Measurements from ENCODE around the gene EVPL.

DNA sequence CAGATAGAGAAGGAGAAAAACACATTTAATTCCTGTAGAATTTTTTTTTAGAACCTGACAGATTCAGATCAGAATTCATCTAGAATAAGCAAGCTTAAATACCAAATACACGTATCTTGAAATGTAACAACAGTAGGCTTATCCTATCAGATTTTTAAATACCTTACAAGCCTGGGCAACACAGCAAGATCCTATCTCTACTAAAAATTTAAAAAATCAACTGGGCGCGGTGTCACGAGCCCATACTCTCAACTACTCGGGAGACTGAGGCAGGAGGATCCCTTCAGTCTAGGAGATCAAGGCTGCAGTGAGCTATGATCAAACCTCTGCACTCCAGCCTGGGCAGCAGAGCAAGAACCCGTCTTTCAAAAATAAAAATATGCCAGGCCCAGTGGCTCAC, 61.6 kb downstream of the EVPL start:
- TF ChIP-seq, protein P1, sequence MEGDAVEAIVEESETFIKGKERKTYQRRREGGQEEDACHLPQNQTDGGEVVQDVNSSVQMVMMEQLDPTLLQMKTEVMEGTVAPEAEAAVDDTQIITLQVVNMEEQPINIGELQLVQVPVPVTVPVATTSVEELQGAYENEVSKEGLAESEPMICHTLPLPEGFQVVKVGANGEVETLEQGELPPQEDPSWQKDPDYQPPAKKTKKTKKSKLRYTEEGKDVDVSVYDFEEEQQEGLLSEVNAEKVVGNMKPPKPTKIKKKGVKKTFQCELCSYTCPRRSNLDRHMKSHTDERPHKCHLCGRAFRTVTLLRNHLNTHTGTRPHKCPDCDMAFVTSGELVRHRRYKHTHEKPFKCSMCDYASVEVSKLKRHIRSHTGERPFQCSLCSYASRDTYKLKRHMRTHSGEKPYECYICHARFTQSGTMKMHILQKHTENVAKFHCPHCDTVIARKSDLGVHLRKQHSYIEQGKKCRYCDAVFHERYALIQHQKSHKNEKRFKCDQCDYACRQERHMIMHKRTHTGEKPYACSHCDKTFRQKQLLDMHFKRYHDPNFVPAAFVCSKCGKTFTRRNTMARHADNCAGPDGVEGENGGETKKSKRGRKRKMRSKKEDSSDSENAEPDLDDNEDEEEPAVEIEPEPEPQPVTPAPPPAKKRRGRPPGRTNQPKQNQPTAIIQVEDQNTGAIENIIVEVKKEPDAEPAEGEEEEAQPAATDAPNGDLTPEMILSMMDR (conservative IDR thresholded peaks at IDR 0.05; ENCODE audit: low read length), result no peak
- no peak for TF ChIP-seq EZH2phosphoT487 (IDR thresholded peaks at IDR 0.05; ENCODE audit: borderline replicate concordance, low read depth, low read length)

Data from OCI-LY7 (cell line).